ENCODE data around the gene SYS1. TPM values are rescaled to one million over a fixed set of nuclear protein-coding genes. Genes with fewer than 3 reads are reported as not detected.

SYS1 gene
- total RNA-seq, 1 experiment from 2014 or later, result 20.5 TPM

DNA sequence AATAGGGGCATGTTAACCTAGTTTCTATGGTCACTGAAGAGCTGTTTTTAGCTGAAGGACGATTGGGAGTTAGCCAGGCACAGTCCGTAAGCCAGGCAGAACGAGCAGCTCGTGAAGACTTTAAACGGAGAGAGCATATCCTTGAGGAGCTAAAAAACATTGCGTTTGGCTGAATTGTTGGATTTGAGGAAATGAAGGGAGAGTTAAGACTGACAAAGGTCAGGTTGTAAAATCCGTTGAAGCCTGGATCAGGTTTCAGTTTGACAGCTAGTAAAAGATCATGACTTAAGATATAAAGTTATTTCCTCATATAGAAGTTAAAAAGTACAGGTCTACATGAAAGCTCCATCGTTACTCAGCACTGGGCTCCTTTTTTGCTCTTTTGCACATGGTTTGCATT lies 47.9 kb downstream of the SYS1 start:
- Histone ChIP-seq H4K20me1 (ENCODE audit: insufficient read depth) (no peaks in the 10 kb centered on the region), H3K9me2 (ENCODE audit: insufficient read depth) (no peaks in the 10 kb centered on the region), H3K9me3 (ENCODE audit: control insufficient read depth in 1 of 2, insufficient read depth in 1 of 2, low read depth in 1 of 2, low read length in 2 of 2) (no peaks in the 10 kb centered on the region), H3K36me3 (ENCODE audit: control insufficient read depth in 1 of 2, insufficient read depth in 2 of 2, low read length in 2 of 2) (peaks cover 8 to 11% of the 10 kb centered on the region in 2 experiments; a peak in 2 of 4 replicates), H3K4me3 (replicated peaks in 1 of 2; ENCODE audit: low read depth in 1 of 2, low read length in 2 of 2) (no peak overlapping the region), H3K4me2 (ENCODE audit: low read length) (no peak overlapping the region), H2AFZ (ENCODE audit: low read depth, low read length, poor library complexity, severe bottlenecking) (no peak overlapping the region), H3K27ac (ENCODE audit: low read depth, low read length) (no peak overlapping the region), H3K27me3 (ENCODE audit: insufficient read depth, low read length) (no peaks in the 10 kb centered on the region), H3K9ac (ENCODE audit: low read length) (no peak overlapping the region), H3K79me2 (ENCODE audit: insufficient read depth, low read length) (peaks cover 15% of the 10 kb centered on the region; the same call in 1 of the 2 replicates), H3K4me1 (ENCODE audit: control insufficient read depth in 1 of 2, insufficient read depth in 2 of 2, low read length in 2 of 2) (peaks cover 2 to 23% of the 10 kb centered on the region in 2 experiments; a peak in 3 of 4 replicates)
- no peak for TF ChIP-seq ZNF274 (IDR thresholded peaks at IDR 0.05; ENCODE audit: low read depth, low read length)
- TF ChIP-seq SIN3A (IDR thresholded peaks at IDR 0.05; ENCODE audit: low read depth), result no peak
- no peak for TF ChIP-seq EZH2phosphoT487 (IDR thresholded peaks at IDR 0.05; ENCODE audit: borderline replicate concordance)
- no peak for TF ChIP-seq ZFX (IDR thresholded peaks at IDR 0.05)
- TF ChIP-seq, protein P1, sequence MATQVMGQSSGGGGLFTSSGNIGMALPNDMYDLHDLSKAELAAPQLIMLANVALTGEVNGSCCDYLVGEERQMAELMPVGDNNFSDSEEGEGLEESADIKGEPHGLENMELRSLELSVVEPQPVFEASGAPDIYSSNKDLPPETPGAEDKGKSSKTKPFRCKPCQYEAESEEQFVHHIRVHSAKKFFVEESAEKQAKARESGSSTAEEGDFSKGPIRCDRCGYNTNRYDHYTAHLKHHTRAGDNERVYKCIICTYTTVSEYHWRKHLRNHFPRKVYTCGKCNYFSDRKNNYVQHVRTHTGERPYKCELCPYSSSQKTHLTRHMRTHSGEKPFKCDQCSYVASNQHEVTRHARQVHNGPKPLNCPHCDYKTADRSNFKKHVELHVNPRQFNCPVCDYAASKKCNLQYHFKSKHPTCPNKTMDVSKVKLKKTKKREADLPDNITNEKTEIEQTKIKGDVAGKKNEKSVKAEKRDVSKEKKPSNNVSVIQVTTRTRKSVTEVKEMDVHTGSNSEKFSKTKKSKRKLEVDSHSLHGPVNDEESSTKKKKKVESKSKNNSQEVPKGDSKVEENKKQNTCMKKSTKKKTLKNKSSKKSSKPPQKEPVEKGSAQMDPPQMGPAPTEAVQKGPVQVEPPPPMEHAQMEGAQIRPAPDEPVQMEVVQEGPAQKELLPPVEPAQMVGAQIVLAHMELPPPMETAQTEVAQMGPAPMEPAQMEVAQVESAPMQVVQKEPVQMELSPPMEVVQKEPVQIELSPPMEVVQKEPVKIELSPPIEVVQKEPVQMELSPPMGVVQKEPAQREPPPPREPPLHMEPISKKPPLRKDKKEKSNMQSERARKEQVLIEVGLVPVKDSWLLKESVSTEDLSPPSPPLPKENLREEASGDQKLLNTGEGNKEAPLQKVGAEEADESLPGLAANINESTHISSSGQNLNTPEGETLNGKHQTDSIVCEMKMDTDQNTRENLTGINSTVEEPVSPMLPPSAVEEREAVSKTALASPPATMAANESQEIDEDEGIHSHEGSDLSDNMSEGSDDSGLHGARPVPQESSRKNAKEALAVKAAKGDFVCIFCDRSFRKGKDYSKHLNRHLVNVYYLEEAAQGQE (IDR thresholded peaks at IDR 0.05; ENCODE audit: low read depth), result no peak
- TF ChIP-seq, protein P2, sequence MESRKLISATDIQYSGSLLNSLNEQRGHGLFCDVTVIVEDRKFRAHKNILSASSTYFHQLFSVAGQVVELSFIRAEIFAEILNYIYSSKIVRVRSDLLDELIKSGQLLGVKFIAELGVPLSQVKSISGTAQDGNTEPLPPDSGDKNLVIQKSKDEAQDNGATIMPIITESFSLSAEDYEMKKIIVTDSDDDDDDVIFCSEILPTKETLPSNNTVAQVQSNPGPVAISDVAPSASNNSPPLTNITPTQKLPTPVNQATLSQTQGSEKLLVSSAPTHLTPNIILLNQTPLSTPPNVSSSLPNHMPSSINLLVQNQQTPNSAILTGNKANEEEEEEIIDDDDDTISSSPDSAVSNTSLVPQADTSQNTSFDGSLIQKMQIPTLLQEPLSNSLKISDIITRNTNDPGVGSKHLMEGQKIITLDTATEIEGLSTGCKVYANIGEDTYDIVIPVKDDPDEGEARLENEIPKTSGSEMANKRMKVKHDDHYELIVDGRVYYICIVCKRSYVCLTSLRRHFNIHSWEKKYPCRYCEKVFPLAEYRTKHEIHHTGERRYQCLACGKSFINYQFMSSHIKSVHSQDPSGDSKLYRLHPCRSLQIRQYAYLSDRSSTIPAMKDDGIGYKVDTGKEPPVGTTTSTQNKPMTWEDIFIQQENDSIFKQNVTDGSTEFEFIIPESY (IDR thresholded peaks at IDR 0.05; ENCODE audit: extremely low read depth, insufficient replicate concordance, low read length), result no peak
- no peak for TF ChIP-seq ELF1 (IDR thresholded peaks at IDR 0.05; ENCODE audit: borderline replicate concordance, low read depth)
- TF ChIP-seq, protein P3, sequence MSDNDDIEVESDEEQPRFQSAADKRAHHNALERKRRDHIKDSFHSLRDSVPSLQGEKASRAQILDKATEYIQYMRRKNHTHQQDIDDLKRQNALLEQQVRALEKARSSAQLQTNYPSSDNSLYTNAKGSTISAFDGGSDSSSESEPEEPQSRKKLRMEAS (IDR thresholded peaks at IDR 0.05), result no peak
- no peak for TF ChIP-seq JUND (IDR thresholded peaks at IDR 0.05)
- no peak for TF ChIP-seq EZH2 (IDR thresholded peaks at IDR 0.05)
- no peak for TF ChIP-seq POLR2AphosphoS5 (IDR thresholded peaks at IDR 0.05; ENCODE audit: low read depth, low read length)
- TF ChIP-seq, protein P4, sequence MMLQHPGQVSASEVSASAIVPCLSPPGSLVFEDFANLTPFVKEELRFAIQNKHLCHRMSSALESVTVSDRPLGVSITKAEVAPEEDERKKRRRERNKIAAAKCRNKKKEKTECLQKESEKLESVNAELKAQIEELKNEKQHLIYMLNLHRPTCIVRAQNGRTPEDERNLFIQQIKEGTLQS (IDR thresholded peaks at IDR 0.05), result no peak
- TF ChIP-seq EGR1 (IDR thresholded peaks at IDR 0.05; ENCODE audit: low read depth), result no peak
- TF ChIP-seq CEBPB (IDR thresholded peaks at IDR 0.05; ENCODE audit: low read depth), result no peak
- TF ChIP-seq POLR2A (IDR thresholded peaks at IDR 0.05; ENCODE audit: borderline replicate concordance, extremely low read depth, insufficient read depth, insufficient read length), result no peak
- no peak for ATAC-seq
- POLR2A ChIA-PET, result interaction anchor here (1.0 kb wide), 1 partner anchor 65 kb away, joined by 3 read pairs; no protein-coding TSS in a partner anchor
- BruUV-seq (replicated peaks), result no TSS peak
- CTCF ChIA-PET, result interaction anchor here (0.6 to 1.0 kb wide), 2 partner anchors 19 to 26 kb away, joined by 3 to 5 read pairs; no protein-coding TSS in a partner anchor
- RAD21 ChIA-PET (ENCODE audit: low non-redundant PET in 1 of 2, low total read pairs in 2 of 2, uncharacterized antibody in 2 of 2, unreplicated experiment in 2 of 2), result no interaction called here
- DNase-seq (ENCODE audit: low read depth, low spot score), result no peak
- intact Hi-C loops (cut with micrococcal nuclease), result no loop called here
